Liver (tissue), 9 donors: Measurements from ENCODE around the gene ATP2A3. TPM values are rescaled to one million over a fixed set of nuclear protein-coding genes. Genes with fewer than 3 reads are reported as not detected.

Source experiments
- DNase-seq: peaks from one replicate; pipeline ENCODE4 v3.0.0-alpha.2; 2017; ENCODE audit warnings: low spot score
- H3K27ac ChIP-seq, 2 donors: one replicate each; pipeline ENCODE4 v1.7.0; 2013; ENCODE audit warnings: inconsistent platforms in 2 of 2, low read length in 2 of 2, control low read depth in 1 of 2, low read depth in 1 of 2, mild to moderate bottlenecking in 1 of 2
- H3K27me3 ChIP-seq, 4 donors: one replicate each; pipeline versions ENCODE4 v1.6.1 to v1.7.0; 2013; ENCODE audit warnings: low read length in 3 of 4, inconsistent platforms in 1 of 4, mild to moderate bottlenecking in 1 of 4, moderate library complexity in 1 of 4; ENCODE audit not compliant: control insufficient read depth in 4 of 4, insufficient read depth in 4 of 4
- H3K36me3 ChIP-seq, 4 donors: one replicate each; pipeline versions ENCODE4 v1.6.1 to v1.7.0; 2013; ENCODE audit warnings: low read length in 3 of 4, mild to moderate bottlenecking in 3 of 4, low read depth in 1 of 4, moderate library complexity in 1 of 4; ENCODE audit not compliant: control insufficient read depth in 4 of 4, insufficient read depth in 3 of 4
- H3K4me1 ChIP-seq, 4 donors: one replicate each; pipeline versions ENCODE4 v1.6.1 to v1.7.0; 2013; ENCODE audit warnings: low read length in 3 of 4, mild to moderate bottlenecking in 3 of 4, moderate library complexity in 1 of 4; ENCODE audit not compliant: control insufficient read depth in 4 of 4, insufficient read depth in 4 of 4
- H3K4me3 ChIP-seq, 3 donors: one replicate each; pipeline versions ENCODE4 v1.6.1 to v1.7.0; 2013; ENCODE audit warnings: low read length in 3 of 3, control low read depth in 1 of 3, low read depth in 1 of 3, mild to moderate bottlenecking in 1 of 3
- H3K9ac ChIP-seq, 2 donors: one replicate each; pipeline ENCODE4 v1.7.0; 2013; ENCODE audit warnings: low read length in 2 of 2, mild to moderate bottlenecking in 2 of 2, moderate library complexity in 2 of 2, control low read depth in 1 of 2, low read depth in 1 of 2
- H3K9me3 ChIP-seq, 4 donors: one replicate each; pipeline versions ENCODE4 v1.6.1 to v1.7.0; 2013; ENCODE audit warnings: low read length in 3 of 4; ENCODE audit not compliant: control insufficient read depth in 4 of 4
- ATF3 ChIP-seq: IDR thresholded peaks from 2 replicates; pipeline ENCODE4 v1.6.1; 2016; ENCODE audit warnings: antibody characterized with exemption
- CTCF ChIP-seq: fragments of 150-350 bp; IDR thresholded peaks from 2 replicates; pipeline ENCODE4 v1.5.1; 2017; ENCODE audit warnings: improper control_type of control experiment, low read depth, low read length; ENCODE audit not compliant: missing input control
- FOXA1 ChIP-seq: IDR thresholded peaks from 2 replicates; pipeline ENCODE4 v1.6.1; 2016; ENCODE audit warnings: antibody characterized with exemption
- FOXA2 ChIP-seq: IDR thresholded peaks from 2 replicates; pipeline ENCODE4 v1.6.1; 2016; ENCODE audit warnings: antibody characterized with exemption
- GABPA ChIP-seq, 2 donors: IDR thresholded peaks in 1 of 2; conservative IDR thresholded peaks in 1 of 2; 2 replicates each; pipeline ENCODE4 v1.6.1; 2016; ENCODE audit warnings: antibody characterized with exemption in 2 of 2, mild to moderate bottlenecking in 1 of 2, moderate library complexity in 1 of 2
- JUND ChIP-seq, 2 donors: IDR thresholded peaks; 2 replicates each; pipeline ENCODE4 v1.6.1; 2016; ENCODE audit warnings: antibody characterized with exemption in 2 of 2
- NR2F2 ChIP-seq: IDR thresholded peaks from 2 replicates; pipeline ENCODE4 v1.6.1; 2016; ENCODE audit warnings: antibody characterized with exemption
- RAD21 ChIP-seq, 2 donors: IDR thresholded peaks; 2 replicates each; pipeline ENCODE4 v1.6.1; 2016; ENCODE audit warnings: antibody characterized with exemption in 2 of 2, mild to moderate bottlenecking in 2 of 2
- REST ChIP-seq: IDR thresholded peaks from 2 replicates; pipeline ENCODE4 v1.6.1; 2016; ENCODE audit warnings: antibody characterized with exemption, mild to moderate bottlenecking
- RXRA ChIP-seq, 2 donors: IDR thresholded peaks; 2 replicates each; pipeline ENCODE4 v1.6.1; 2017 to 2018; ENCODE audit warnings: antibody characterized with exemption in 2 of 2, mild to moderate bottlenecking in 1 of 2
- SP1 ChIP-seq: IDR thresholded peaks from 2 replicates; pipeline ENCODE4 v1.6.1; 2018; ENCODE audit warnings: antibody characterized with exemption, mild to moderate bottlenecking
- TAF1 ChIP-seq: conservative IDR thresholded peaks from 2 replicates; pipeline ENCODE4 v1.6.1; 2016; ENCODE audit warnings: antibody characterized with exemption, mild to moderate bottlenecking
- YY1 ChIP-seq: IDR thresholded peaks from 2 replicates; pipeline ENCODE4 v1.6.1; 2016; ENCODE audit warnings: antibody characterized with exemption, mild to moderate bottlenecking
- ZBTB33 ChIP-seq: IDR thresholded peaks from 2 replicates; pipeline ENCODE4 v1.6.1; 2016; ENCODE audit warnings: antibody characterized with exemption
- WGBS: extraction: QIAGEN DNeasy Blood & Tissue Kit; methylation state at CpG from one replicate; pipeline ENCODE4 v1.1.7; 2013; 5-methylcytosine and 5-hydroxymethylcytosine counted together
- polyA plus RNA-seq, 2 donors: library from polyadenylated mRNA; stranded (reverse) in 1 of 2; unstranded in 1 of 2; fragments of 200-250 nt in 1 of 2; fragments of >200 nt in 1 of 2; fragmentation: Nextera tagmentation in 1 of 2; extraction: Ambion mirVana in 1 of 2; gene quantifications; one replicate each; pipeline versions ENCODE4 v1.2.1 to v1.2.3, GENCODE V29; 2013 to 2015
- total RNA-seq, 2 donors: library from RNA; depleted of rRNA; stranded (reverse); fragments of >200 nt; gene quantifications; one replicate each; pipeline ENCODE4 v1.2.3, GENCODE V29; 2014
- donor health status: healthy.
- donor health status: healthy.
- donor health status: healthy.
- donor health status: healthy.
- donor health status: healthy.

ATP2A3 gene
- total and polyA plus RNA-seq, 4 donors = 1.4 to 17.1 (median 3.2) TPM

GRCh38 chr17:3970668-3971067 lies 6.4 kb upstream of the ATP2A3 start:
- DNase-seq = no peak
- Histone ChIP-seq H3K9me3 (peaks cover 3 to 7% (median 6%) of the 10 kb centered on the region in 4 donors), H3K4me3 (no peak overlapping the region), H3K36me3 (no peaks in the 10 kb centered on the region), H3K27ac (no peak overlapping the region), H3K4me1 (peaks cover 3 to 6% (median 5%) of the 10 kb centered on the region in 4 donors), H3K27me3 (no peaks in the 10 kb centered on the region), H3K9ac (no peak overlapping the region)
- TF ChIP-seq RAD21 (IDR thresholded peaks at IDR 0.05) (no peak), ZBTB33 (no peak), TAF1 (no peak)
- WGBS = 90% methylated on average over 6 of the region's 6 CpGs

GRCh38 chr17:3969963-3970362 lies 5.7 kb upstream of the ATP2A3 start:
- Histone ChIP-seq H3K27me3 (peaks cover 0 to 2% (median 0%) of the 10 kb centered on the region in 4 donors), H3K27ac (no peak overlapping the region), H3K9ac (no peak overlapping the region), H3K36me3 (no peaks in the 10 kb centered on the region), H3K4me3 (no peak overlapping the region), H3K4me1 (peaks cover 3 to 12% (median 9%) of the 10 kb centered on the region in 4 donors), H3K9me3 (peaks cover 3 to 5% (median 4%) of the 10 kb centered on the region in 4 donors)
- no peak for DNase-seq
- WGBS = 88% methylated on average over 7 of the region's 7 CpGs
- no peak for TF ChIP-seq RXRA (IDR thresholded peaks at IDR 0.05)
- TF ChIP-seq FOXA2 = no peak
- no peak for TF ChIP-seq NR2F2
- no peak for TF ChIP-seq TAF1
- no peak for TF ChIP-seq JUND (IDR thresholded peaks at IDR 0.05)

GRCh38 chr17:3968886-3969524 lies 4.8 kb upstream of the ATP2A3 start:
- Histone ChIP-seq H3K9me3 (no peaks in the 10 kb centered on the region), H3K4me1 (peaks cover 3 to 17% (median 9%) of the 10 kb centered on the region in 4 donors), H3K4me3 (no peak overlapping the region), H3K27ac (no peak overlapping the region), H3K27me3 (peaks cover 0 to 2% (median 0%) of the 10 kb centered on the region in 4 donors), H3K36me3 (no peaks in the 10 kb centered on the region), H3K9ac (no peak overlapping the region)
- 87% methylated on average over 18 of the region's 18 CpGs for WGBS
- TF ChIP-seq YY1 (no peak), SP1 (no peak), FOXA1 (no peak), FOXA2 (no peak), RAD21 (IDR thresholded peaks at IDR 0.05) (no peak), ATF3 (no peak), REST (no peak), GABPA (IDR thresholded peaks at IDR 0.05 in 1 of 2, conservative IDR thresholded peaks at IDR 0.05 in 1 of 2) (no peak), NR2F2 (no peak), RXRA (IDR thresholded peaks at IDR 0.05) (no peak), CTCF (no peak)
- DNase-seq = no peak
